Dedifferentiated amniotic fluid mesenchymal stem cell (primary cell): ENCODE measurements around the gene SPDYC.

Experiments
- DNase-seq: peaks from one replicate; pipeline ENCODE4 v3.0.0-alpha.2; 2016; ENCODE audit errors: extremely low spot score

SPDYC gene

DNA sequence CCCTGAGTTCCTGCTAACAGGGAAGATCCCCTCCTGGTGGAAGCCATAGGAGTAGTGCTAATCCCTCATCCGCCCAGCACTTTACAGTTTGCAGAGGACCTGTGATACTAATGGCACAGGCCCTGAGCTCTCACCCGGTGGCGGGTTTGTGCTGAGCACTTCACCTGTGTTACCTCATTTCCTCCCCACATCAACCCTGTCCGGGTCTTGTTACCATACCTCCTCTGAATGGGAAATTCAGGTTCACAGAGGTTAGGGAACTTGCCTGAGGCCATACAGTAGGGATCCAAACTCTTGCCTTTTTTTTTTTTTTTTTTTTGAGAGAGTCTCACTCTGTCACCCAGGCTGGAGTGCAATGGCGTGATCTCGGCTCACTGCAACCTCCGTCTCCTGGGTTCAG, 36.9 kb downstream of the SPDYC start:
- DNase-seq, result no peak

GRCh38 chr11:65207918-65208784, 38.1 kb downstream of the SPDYC start:
- no peak for DNase-seq

GRCh38 chr11:65208785-65209710, 39.0 kb downstream of the SPDYC start:
- DNase-seq, result no peak

DNA sequence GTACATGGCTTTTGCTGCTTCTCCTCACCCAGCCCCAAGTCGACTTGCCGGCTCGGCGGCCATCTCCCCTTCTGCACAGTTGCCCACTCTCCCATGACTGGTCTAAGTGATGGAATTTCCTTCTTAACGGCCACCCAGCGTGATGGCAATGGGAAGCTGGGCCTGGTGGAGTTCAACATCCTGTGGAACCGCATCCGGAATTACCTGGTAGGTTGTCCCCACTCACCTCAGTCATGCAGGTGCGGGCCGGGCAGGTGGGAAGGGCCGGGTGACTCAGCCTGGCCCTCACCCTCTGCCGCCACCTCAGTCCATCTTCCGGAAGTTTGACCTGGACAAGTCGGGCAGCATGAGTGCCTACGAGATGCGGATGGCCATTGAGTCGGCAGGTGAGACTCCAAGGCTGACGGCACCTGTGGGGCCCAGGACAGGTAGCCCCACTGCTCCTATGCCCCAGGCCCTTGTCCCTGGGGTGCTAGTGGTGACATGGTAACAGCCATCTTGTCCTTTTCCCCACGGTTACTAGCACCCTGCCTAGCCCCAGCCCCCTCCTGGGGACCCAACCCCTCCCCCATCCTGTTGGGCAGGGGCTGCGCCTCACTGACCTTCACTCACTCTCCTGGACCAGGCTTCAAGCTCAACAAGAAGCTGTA, 39.8 kb downstream of the SPDYC start:
- no peak for DNase-seq

GRCh38 chr11:65210361-65210731, 40.3 kb downstream of the SPDYC start:
- DNase-seq, result no peak

- no peak for DNase-seq
These were observed 40.7 kb downstream of the SPDYC start for GRCh38 chr11:65210748-65211147.

GRCh38 chr11:65211293-65212105, 41.5 kb downstream of the SPDYC start:
- no peak for DNase-seq

DNA sequence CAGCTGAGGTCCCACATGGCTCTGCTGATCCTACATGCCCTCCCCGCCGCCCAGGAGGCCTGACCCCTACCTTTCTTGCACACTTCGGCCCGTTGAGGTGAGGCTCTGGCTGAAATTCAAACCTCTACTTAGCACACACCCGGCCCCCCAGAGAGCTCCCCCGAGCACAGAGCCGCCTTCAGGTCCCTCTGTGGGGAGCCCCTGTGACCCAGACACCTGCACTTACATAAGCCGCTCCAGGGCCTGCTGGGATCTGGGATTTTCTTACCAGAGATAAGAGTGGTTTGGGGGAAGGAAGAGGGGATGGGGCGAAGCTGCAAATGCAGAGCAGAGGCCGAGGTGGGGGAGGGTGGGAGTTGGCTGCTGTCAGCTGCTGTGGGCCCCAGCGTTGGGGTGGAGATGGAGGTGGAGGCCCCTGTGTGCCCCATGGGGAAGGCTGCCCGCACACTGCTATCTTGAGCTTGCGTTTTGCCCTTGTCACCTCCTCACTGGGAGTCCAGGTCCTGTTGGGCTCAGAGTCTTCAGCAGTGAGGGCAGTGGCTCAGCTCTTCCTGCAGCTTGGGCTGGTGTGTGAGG, 42.3 kb downstream of the SPDYC start:
- DNase-seq, result no peak

DNA sequence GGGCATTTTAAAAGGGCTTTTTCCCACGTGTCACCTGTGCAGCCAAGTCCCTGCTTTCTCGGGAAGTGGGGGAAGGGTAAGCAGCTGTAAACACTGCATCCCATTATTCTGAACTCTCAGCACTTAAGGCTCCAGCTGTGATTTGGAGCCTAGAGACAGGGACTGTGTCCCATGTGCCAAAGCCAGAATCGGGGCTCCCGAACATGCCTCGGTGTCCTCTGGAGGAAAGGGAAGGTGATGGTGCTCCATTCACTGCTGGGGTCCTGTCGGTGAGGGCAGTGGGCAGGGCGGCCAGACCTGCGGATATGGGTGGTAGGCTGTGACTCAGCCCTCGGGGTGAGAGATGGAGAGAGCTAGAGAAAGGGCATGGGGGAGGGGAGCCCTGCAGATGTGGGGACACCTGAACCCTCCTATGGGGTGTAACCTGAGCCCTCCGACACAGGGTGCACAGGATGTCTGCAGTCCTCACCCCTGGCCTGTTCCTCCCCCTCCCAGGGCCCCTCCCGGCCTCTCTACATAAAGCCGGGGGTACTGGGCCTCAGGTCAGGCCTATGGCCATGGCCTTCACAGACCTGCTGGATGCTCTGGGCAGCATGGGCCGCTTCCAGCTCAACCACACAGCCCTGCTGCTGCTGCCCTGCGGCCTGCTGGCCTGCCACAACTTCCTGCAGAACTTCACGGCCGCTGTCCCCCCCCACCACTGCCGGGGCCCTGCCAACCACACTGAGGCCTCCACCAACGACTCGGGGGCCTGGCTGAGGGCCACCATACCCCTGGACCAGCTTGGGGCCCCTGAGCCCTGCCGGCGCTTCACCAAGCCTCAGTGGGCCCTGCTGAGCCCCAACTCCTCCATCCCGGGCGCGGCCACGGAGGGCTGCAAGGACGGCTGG, 43.5 kb downstream of the SPDYC start:
- DNase-seq, result no peak

DNA sequence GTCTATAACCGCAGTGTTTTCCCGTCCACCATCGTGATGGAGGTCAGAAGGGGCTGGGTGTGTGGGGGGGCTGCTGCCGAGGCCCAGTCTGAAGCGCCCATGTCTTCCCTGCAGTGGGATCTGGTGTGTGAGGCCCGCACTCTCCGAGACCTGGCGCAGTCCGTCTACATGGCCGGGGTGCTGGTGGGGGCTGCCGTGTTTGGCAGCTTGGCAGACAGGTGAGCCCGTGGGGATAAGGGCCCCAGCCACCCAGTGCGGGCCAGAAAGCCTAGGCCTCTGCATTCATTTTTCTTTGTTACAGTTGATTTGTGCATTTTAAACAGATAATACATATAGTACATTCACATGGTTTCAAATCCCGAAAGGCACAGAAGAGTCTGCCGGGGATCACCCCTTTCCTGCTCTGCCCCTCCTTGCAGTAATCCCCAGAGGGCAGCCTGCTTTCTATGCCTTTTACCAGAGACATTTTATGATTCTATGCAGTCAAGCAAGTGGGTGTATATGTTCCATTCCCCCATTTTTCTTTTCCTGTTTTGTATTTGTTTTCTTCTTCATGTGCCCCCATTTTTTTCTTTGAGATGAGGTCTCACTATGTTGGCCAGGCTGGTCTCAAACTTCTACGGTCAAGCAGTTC, 44.3 kb downstream of the SPDYC start:
- DNase-seq, result no peak

DNA sequence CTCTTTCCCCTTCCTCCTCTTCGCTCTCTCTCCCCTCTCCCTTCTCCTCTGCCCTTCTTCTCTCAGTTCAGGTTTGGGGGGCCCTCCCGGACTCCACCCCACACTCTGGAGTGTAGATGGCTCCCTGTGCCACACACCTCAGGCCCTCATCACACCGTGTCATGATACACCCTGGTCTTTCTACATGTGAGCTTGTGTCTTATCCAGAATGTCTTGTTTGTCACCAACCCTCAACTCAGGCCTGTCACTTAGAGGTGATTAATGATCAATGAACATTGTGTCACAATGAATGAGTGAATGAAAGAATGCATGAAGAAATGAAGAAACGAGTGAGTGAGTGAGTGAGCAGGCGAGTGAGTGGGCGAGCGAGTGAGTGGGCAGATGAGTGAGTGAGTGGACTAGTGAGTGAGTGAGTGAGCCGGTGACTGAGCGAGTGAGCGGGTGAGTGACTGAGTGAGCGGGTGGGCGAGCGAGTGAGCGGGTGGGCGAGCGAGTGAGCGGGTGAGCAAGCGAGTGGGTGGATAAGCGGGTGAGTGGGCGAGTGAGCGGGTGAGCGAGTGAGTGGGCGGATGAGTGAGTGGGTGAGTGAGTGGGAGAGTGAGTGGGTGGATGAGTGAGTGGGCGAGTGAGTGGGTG, 45.5 kb downstream of the SPDYC start:
- no peak for DNase-seq

- no peak for DNase-seq
These were observed 46.8 kb downstream of the SPDYC start for GRCh38 chr11:65216830-65217229.

- DNase-seq, result no peak
These were observed 47.7 kb downstream of the SPDYC start for GRCh38 chr11:65217441-65218423.

DNA sequence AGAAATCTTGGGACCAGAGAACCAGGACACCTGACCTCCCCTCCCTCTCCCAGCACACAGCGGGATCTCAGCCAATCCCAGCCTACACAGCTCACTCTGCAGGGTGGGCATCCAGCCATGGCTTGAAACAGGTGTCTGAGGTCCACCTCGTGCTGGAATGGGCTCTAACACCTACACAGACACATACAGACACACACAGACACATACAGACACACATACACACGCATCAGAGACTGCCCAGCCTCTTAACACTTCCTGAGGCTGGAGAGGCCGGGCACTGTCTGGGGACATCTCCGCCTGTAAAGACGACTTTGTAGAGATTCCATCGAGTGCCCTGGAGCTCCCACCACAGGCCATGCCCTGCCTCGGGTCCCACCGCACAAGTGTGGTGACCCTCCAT, 48.4 kb downstream of the SPDYC start:
- no peak for DNase-seq

- DNase-seq, result no peak
These were observed 49.8 kb downstream of the SPDYC start for GRCh38 chr11:65219930-65220213.

DNA sequence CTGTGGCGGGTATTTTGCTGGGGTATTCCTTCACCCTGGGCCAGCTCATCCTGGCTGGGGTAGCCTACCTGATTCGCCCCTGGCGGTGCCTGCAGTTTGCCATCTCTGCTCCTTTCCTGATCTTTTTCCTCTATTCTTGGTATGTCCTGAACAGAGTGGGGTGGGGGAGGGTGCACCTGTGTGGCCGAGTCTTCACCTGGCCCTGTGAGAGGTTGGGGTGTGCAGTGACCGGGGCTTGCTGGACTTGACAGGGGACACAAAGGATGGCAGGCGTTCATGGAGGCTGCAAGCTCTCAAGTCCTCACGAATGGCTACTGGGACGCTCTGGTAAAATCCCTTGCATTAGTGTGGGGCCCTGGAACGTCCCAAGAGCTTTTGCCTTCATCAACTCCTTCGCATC, 51.0 kb downstream of the SPDYC start:
- no peak for DNase-seq
